HG02970 (cell line): ENCODE results near the gene NANOS2.
A peak's percentile ranks its signal among the peaks of the same experiment; 100 is the strongest.

Experiments
- ATAC-seq: cut with Tn5 transposase; IDR thresholded peaks from one replicate; pipeline ENCODE4 v1.9.1; 2021; ENCODE audit warnings: mild to moderate bottlenecking, moderate library complexity, moderate number of reproducible peaks; ENCODE audit not compliant: unreplicated experiment, low FRiP score

NANOS2 gene

DNA sequence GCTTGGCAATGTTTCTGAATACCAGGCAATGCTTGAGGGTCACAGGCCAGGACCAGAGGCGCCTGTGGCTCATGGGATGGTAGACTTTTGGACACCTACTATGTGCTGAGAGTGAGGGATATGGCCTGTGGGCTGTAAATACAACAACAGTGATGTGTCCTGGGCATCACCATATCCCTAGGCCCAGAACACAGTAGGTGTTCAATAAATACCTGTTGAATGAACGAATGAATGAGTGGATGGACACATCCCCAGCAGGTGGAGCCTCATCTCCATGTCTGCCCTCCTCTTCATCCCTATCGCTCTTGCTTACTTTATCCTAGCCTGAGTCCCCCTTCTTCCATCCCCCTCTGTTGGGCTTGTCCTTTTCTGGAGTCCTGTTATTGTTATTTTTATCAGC, 16.5 kb upstream of the NANOS2 start:
- ATAC-seq = no peak

DNA sequence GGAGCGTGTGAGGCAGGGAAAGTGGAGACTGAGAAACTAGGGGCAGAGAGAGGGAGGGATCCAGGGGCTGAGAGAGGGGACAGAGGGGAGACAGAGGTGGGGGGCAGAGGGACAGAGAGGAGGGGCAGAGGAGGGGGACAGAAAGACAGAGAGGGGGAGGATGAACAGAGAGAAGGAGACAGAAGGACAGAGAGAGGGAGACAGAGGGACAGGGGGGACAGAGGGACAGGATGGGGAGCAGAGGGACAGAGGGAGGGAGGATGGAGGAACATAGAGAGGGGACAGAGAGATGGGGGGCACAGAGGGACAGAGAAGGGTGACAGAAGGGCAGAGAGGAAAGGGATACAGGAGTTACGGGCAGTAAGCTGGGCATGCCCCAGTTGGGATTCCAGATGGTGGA, 14.7 kb upstream of the NANOS2 start:
- ATAC-seq = no peak

DNA sequence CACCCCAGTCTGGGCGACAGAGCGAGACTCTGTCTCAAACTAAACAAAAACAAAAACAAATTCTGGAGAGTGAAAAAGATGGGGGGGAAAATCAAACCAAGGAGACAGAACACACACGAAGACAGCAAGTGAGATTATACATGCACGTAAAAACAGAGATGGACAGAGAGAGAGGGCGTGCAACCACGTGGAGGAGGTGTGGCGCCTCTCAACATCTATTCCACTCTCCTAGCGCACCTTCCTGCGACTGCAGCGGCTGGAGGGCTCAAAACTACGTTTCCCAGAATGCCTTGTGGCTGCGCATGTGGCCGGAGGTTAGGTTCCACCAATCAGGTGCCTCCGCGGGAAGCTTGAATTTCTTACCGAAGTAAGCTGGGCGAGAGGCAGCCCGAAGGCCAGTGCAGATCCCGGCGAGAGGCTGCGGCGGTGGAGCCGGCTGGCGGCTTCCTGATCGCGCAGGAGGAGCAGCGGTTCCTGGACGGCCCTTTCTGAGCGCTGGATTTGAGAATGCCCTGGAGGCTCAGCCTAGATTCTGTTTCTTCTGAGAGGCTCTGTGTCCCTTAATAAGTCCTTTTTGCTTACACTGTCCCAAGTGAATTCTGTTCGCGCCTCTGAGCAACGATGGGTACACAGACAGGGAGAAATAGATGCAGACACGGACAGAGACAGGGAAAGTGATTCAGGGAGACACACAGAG, 13.1 kb upstream of the NANOS2 start:
- ATAC-seq = peak; percentile 79

DNA sequence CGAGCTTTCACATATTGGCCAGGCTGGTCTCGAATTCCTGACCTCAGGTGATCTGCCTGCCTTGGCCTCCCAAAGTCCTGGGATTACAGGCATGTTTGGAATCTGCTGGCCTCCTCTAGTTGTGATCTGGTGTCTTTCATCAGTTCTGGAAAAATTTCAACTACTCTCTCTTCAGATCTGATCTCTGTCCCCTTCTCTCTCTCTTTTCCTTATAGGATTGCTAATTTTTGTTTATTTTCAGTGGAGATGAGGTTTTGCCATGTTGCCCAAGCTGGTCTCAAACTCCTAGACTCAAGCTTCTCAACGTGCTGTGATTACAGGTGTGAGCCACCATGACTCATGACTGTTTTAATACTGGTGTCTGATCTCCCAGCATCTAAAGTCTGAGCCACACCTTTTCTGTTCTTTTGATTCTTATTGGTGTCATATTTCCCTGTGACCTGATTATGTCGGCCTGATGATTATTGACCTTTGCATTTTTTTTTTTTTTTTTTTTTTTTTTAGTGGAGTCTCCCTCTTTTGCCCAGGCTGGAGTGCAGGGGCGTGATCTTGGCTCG, 10.4 kb upstream of the NANOS2 start:
- no peak for ATAC-seq

DNA sequence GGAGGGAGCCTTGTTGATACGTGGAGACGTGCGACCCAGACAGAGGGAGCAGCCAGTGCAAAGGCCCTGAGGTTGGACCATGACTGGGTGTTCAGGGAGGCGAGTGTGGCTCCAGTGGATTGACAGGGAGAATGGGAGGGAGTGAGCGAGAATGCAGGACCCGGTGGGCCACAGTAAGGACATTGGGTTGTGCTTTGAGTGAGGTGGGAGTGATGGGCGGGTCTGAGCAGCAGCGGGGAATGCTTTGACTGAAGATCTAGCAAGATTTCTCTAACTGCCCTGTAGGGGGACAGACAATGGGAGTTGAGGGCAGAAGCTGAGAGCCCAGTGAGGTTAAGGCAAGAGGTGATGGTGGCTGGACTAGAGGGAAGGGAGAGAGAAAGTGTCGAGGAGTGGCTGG, 7.7 kb upstream of the NANOS2 start:
- ATAC-seq = no peak

DNA sequence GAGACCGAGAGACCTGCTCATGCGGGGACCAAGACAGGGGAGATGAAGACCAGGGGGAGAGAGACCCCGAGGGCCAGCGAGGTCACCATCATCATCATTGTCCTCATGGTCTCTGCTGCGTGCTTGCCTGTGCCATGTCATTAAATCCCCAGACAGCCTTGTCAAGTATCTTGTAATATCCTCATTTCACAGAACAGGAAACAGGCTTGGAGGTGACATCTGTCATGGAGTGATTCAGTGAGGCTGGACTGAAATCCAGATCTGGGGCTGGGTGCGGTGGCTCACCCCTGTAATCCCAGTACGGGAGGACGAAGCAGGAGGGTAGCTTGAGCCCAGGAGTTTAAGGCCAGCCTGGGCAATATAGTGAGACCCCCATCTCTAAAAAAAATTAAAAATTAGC, 5.9 kb upstream of the NANOS2 start:
- ATAC-seq = no peak

DNA sequence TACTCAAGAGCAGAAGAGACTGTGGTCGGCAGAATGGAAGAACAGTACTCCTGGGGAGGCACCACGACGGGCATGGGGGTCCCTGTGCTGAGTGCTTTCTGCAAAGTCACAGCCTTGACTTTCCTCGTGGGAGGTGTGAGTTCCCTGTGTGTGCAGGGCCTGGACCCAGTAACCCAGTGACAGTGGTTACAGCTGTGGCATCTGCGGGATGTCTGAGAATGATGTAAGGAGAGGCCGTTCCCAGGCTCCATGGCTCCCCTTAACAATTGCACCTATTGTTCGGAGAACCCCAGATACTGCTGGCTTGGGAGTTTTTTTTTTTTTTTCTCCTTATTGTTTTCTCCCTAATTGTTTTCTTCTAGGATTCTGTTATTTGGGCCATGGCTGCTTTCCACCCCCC, 5.1 kb upstream of the NANOS2 start:
- no peak for ATAC-seq

DNA sequence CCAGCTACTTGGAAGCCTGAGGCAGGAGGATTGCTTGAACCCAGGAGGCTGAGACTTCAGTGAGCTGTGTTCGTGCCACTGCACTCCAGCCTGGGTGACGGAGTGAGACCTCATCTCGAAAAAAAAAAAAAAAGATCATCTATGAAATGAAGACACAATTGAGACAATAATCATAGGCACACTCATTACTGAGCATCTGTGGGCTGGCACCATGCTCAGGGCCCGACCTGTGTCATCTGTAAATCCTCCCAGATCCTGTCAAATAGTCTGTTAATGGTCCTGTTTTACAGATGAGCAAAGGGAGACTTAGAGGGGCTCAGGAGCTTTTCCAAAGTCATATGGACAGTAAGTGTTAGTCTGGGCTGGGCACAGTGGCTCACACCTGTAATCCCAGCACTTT, 4.1 kb upstream of the NANOS2 start:
- ATAC-seq = no peak

DNA sequence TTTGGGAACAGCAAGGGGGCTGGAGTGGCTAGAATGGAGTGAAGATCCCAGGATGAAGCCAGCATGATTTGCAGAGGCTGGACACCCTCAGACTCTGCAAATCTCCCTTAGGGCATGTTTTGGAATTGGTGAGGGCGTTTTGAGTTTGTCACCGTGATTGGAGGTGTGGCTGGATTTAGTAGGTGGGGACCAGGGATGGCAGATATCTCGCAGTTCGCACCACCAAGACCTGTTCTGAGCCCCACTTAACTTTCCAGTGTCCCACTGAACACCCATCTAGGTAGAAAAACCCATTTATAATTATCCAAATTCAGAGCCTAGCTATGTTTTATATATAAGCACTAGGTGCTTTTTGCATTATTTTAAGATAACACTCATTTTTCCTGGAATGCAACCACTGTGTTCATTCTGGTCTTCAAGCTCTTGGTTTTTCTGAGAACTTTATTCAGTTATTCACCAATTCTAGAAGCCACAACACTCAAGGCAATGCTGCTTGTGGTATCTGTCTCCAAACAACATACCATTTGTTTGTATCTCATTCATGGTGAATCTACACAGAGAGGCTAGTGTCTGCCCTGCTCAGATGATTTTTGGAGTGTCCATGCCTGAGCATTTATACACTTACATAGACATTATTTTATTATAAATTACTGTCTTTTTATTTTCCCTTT, 3.0 kb upstream of the NANOS2 start:
- ATAC-seq = no peak

DNA sequence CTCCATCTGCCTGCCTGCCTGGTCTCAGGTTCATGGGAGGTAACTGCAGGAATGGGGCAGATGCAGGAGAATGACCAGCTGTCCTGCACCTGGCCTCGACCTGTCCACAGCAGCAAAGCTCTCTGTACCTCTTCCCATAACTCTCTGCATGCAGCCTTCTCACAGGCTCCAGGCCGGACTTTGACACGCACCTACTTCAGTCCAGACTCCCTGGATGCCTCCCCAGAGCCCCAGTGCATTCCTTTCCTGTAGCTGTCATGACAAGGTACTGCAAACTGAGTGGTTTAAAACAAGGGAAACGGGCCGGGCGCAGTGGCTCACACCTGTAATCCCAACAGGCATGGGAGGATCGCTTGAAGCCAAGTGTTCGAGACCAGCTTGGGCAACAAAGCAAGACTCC, 3.3 kb downstream of the NANOS2 start:
- ATAC-seq = no peak

DNA sequence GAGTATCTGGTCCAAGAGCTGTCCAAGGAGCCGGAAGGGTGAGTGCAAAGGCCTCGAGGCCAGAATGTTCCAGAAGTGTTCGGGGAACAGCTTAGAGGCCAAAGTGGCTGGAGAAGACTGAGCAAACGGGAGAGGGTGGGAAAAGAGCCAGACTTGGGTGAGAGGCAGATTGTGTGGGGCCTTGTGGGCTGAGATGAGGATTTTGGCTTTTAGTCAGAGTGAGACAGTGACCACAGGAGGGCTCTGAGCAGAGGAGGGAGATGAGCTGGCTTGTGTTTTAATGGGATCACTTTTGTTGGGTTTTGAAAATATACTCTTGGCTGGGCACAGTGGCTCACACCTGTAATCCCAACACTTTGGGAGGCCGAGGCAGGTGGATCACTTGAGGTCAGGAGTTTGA, 5.6 kb downstream of the NANOS2 start:
- ATAC-seq = no peak

DNA sequence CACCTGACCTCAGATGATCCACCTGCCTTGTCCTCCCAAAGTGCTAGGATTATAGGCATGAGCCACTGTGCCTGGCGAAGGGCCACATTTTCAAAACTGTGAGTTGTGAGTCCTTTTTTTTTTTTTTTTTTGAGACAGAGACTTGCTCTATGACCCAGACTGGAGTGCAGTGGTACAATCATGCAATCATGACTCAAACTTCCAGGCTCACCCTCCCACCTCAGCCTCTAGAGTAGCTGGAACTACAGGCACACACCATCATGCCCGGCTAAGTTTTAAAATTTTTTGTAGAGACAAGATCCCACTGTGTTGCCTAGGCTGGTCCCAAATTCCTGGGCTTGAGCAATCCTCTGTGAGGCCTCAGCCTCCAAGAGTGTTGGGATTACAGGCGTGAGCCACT, 8.4 kb downstream of the NANOS2 start:
- no peak for ATAC-seq

DNA sequence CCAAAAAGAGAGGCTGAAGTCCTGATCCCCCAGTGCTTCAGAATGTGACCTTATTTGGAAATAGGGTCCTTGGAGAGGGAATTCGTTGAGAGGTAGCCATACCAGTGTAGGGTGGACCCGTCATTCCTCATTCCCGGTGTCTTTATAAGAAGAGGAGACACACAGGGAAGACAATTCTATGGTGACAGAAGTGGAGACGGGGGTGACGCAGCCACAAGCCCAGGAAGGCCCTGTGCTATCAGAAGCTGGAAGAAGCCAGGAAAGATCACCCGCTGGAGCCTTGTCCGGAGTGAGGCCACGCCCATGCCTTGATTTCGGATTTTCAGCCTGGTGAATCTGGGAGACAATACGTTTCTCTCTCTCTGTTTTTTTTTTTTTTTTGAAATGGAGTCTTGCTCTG, 9.6 kb downstream of the NANOS2 start:
- ATAC-seq = no peak

DNA sequence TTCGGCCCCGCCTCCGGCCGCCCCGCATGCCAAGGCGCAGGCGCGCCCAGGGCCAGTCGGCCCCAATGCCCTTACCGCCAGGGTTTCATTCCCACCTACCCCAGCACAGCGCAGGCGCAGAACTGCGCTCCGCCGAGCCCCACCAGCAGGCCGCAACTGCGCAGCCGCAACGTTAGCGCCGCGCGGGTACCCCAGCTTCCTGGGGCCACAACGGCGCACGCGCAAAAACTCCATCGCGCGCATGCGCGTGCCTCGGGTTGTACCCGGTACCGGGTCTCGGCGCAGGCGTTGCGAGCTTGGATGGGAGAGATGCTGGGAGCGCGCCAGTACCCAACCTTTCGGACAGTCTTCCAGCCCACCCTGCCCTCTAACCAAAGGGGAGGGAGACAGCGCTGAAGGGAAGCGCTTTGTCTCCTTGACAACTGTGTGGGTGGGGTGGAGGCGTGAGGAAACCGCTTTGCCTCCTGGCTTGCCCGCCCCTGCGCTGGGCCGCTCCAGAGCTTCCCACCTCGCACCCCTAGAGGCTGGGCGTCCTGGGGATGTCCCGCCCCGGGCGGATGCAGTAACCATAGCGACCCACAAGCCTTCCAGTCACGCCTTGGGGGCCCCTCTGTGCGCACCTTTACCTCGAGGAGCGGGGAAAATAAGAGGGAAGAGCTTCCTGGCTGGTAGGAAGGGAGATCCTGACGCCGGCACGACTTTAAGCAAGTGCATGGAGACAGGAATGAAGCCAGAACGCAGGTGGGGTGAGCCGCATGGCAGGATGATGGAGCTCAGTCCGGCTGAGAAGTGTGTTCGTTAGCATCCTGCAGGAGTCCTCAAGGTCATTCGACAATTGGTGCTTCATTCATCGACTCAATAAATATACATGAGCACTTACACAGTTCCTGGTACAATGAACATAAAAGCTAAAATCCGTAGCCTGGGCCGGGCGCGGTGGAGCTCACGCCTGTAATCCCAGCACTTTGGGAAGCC, 11.6 kb downstream of the NANOS2 start:
- ATAC-seq = peak; percentile 91

DNA sequence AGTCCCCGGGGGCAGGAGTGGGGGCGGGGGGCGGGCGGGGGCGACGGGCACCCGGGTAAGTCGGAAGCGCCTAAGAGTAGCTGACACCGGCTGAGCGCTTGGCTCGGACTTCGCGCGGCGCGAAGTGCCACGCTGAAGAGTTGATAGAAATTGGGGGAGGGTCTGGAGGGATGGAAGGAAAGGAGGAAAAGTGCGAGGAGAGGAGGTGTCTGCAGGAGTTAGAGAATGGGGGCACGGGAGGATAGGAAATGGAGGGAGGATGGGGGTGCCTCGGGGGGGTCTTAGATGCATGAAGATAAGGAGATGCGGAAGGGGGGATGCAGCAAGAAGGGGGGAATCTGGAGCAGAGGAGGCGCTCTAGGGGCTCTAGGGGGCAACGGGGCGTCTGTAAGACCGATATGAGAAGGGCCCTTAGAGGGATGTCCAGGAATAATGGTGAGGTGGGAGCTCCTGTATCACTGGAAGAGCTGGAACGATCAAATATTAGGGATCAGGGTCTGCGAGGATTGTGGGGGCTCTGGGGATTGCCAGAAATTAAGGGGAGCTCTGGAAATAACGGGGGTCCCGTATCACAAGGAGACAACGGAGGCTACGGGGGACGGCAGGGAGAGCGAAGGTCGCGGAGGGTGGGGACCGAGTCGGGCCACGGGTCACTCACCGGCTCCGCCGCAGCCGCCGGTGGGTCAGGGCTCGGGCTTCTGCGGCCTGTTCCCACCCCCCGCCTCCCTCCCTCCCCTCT, 12.5 kb downstream of the NANOS2 start, which contains the start of gene MYPOP:
MYPOP (minus strand) TSS at position 702 of the 739 bp plus-strand sequence. CDS start 840 bp downstream, outside the sequence.
- no peak for ATAC-seq

DNA sequence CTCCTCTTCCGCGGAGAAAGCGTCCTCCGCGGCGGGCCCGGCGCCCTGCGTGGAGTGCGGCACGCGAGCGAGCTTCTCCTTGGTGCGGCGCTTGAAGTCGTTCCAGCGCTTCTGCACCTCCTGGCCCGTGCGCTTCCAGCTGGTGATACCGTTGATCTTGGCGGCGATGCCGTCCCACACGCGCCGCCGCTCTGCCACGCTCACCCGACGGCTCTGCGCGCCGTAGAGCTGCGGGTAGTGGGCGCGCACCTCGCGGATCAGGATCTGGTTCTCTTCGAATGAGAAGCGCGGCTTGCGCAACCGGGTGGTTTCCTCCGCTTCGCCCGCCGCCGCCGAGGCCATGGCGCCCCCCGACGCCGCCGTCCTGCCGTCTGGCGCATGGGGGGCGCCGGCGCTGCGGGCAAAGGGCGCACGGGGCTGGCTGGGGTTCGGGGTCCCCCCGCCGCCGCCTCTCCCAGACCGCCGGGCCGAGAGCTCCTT, 13.1 kb downstream of the NANOS2 start:
- no peak for ATAC-seq

DNA sequence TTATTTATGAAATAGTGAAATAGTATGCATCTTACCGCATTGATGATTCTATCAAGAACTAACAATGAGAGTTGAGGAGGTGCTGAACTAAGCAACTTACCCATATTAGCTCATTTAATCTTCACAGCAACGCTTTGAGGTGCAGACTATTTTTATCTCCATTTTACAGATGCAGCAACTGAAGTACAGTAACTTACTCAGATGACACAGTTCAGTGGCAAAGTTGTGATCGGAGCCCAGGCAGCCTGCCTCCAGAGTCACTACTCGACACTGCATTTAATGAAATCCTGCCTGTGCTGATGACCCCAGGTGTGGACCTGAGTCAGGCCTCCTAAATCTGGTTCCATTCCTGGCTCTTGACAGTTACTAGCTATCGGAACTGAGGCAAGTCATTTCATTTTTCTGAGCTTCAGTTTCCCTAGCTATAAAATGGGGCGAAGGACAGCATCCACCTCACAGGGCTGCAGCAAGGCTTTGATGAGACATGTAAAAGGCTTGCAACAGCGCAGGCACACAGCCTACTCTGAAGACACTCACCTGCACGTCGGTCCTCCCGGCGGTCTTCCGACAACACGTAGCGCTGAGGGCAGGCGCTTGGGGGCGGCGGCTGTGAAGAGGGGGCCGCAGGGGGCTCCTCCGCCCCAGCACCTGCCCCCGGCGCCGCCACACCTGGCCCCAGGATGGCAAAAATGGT, 13.7 kb downstream of the NANOS2 start:
- ATAC-seq = no peak

DNA sequence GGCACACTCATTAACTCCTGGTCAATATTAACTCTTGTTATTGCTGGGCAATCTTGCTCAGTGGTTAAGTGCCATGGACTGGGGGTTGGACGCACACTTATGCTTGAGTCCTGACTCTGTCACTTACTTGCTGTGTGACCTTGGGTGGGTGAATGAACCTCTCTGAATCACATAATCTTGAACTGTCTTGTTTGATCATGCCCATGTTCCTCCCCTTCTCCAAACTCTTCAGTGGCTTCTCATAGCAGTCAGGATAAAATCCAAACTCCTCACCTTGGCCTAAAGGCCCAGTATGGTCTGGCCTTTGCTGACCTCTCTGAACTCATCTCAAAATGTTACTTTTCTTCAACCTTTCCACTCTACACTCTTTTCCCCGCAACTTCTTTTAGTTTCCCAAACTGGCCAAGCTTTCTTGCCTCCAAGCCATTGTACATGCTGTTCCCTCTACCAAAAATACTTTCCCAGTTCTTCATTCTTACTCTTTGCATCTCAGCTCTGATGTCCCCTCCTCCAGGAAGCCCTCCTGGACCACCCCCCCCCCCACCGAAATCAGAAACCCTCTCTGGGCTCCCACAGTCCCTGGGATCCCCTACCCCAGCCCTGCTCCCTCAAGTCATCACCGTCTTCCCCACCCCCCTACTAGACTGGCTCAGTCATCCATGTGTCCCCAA, 14.5 kb downstream of the NANOS2 start:
- no peak for ATAC-seq

DNA sequence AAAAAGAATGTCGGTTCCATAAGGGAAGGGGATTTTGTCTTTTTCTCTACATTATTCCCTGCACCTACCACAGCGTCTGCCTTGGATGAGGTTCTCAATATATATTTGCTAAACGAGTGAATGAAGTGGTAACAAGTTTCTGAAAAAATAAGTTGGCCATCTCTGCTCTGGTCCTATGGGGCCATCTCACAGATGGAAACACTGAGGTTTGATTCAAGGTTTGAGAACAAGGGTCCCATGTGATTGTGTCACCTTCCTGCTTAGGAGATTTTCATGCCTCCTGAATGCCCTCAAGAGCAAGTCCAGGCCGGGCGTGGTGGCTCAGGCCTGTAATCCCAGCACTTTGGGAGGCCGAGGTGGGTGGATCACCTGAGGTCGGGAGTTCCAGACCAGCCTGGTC, 15.3 kb downstream of the NANOS2 start:
- ATAC-seq = no peak
